Lung (tissue), 12 donors: ENCODE measurements around the gene TMEM244. TPM values are rescaled to one million over a fixed set of nuclear protein-coding genes. Genes with fewer than 3 reads are reported as not detected.
"Not testable (repeated sequence)": the region's sequence is repeated elsewhere in the genome, so short reads cannot be mapped to it uniquely, and the experiment has no call there.

Experiments
- ATAC-seq: fragments of 200-7000 bp; cut with Tn5 transposase; one replicate; pipeline ENCODE4 v1.9.1; 2020; ENCODE audit warnings: moderate number of reproducible peaks; ENCODE audit not compliant: insufficient read depth, low FRiP score
- DNase-seq, 3 donors: peaks; one replicate each; pipeline ENCODE4 v3.0.0-alpha.2; 2013 to 2017
- H3K27ac ChIP-seq, 2 donors: one replicate each; pipeline ENCODE4 v1.5.1; 2013; ENCODE audit warnings: mild to moderate bottlenecking in 2 of 2, moderate library complexity in 2 of 2, control low read depth in 1 of 2, inconsistent platforms in 1 of 2, low read depth in 1 of 2, low read length in 1 of 2
- H3K27me3 ChIP-seq, 3 donors: one replicate each; pipeline ENCODE4 v1.5.1; 2013; ENCODE audit warnings: low read length in 2 of 3; ENCODE audit not compliant: control insufficient read depth in 3 of 3, insufficient read depth in 3 of 3
- H3K36me3 ChIP-seq, 4 donors: one replicate each; pipeline ENCODE4 v1.5.1; 2013; ENCODE audit warnings: low read length in 4 of 4, mild to moderate bottlenecking in 1 of 4, moderate library complexity in 1 of 4; ENCODE audit not compliant: control insufficient read depth in 4 of 4, insufficient read depth in 4 of 4
- H3K4me1 ChIP-seq, 5 donors: one replicate each; pipeline ENCODE4 v1.5.1; 2013; ENCODE audit warnings: low read length in 5 of 5, mild to moderate bottlenecking in 2 of 5, moderate library complexity in 1 of 5; ENCODE audit not compliant: control insufficient read depth in 5 of 5, insufficient read depth in 5 of 5
- H3K4me3 ChIP-seq: one replicate; pipeline ENCODE4 v1.5.1; 2013; ENCODE audit warnings: mild to moderate bottlenecking, control low read depth, moderate library complexity
- H3K9ac ChIP-seq, 2 donors: one replicate each; pipeline ENCODE4 v1.5.1; 2013; ENCODE audit warnings: low read length in 2 of 2, control low read depth in 1 of 2; ENCODE audit not compliant: insufficient read depth in 1 of 2
- H3K9me3 ChIP-seq, 4 donors: one replicate each; pipeline ENCODE4 v1.5.1; 2013; ENCODE audit warnings: low read length in 3 of 4, mild to moderate bottlenecking in 1 of 4, moderate library complexity in 1 of 4; ENCODE audit not compliant: control insufficient read depth in 4 of 4, insufficient read depth in 3 of 4
- WGBS, 2 donors: extraction: QIAGEN DNeasy Blood & Tissue Kit; methylation state at CpG; one replicate each; pipeline ENCODE4 v1.1.7; 2013; 5-methylcytosine and 5-hydroxymethylcytosine counted together
- polyA plus RNA-seq, 2 donors: library from polyadenylated mRNA; stranded (reverse); fragments of 200-250 nt; gene quantifications; one replicate each; pipeline ENCODE4 v1.2.1, GENCODE V29; 2013
- total RNA-seq, 2 donors: library from RNA; depleted of rRNA in 1 of 2; stranded (reverse); fragments of >200 nt in 1 of 2; gene quantifications; one replicate each; pipeline ENCODE4 v1.2.1, GENCODE V29; 2014 to 2021
- TF ChIP-seq, protein P1 (sequence below): IDR thresholded peaks from 2 replicates; pipeline ENCODE4 v1.5.1; 2012; ENCODE audit warnings: mild to moderate bottlenecking; ENCODE audit errors: control extremely low read depth, extremely low read depth
- donor health status: control.
- donor health status: control.
- donor health status: Bipolar disorder and iron deficiency.
- donor health status: healthy.
- donor health status: DM: yes; HTN: yes; CAD: no.

Gene TMEM244
- total and polyA plus RNA-seq, 4 donors, result not detected

DNA sequence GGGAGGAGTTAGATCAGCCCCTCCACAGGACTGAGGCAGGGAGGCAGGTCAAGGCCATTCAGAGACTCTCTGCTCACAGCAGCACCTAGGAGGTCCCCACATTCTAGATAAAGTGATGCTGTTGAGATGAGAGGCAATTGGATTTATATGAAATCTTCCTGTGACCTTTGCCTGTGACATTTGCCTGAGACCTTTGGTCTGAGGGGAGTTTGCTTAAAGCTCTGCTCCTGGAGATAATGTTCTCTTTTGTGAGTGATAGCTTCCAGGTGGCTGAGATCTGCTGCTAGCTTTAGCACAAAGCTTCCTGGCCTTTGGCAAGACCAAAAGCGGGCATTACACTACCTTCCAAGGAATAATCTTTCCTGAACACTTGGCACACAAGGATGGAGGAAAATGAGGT is 43.3 kb downstream of the TMEM244 start:
- Histone ChIP-seq H3K9me3 (no peaks in the 10 kb centered on the region), H3K36me3 (no peaks in the 10 kb centered on the region), H3K27me3 (no peaks in the 10 kb centered on the region), H3K9ac (no peak overlapping the region), H3K27ac (no peak overlapping the region), H3K4me3 (no peak overlapping the region), H3K4me1 (no peaks in the 10 kb centered on the region)
- TF ChIP-seq, protein P1, sequence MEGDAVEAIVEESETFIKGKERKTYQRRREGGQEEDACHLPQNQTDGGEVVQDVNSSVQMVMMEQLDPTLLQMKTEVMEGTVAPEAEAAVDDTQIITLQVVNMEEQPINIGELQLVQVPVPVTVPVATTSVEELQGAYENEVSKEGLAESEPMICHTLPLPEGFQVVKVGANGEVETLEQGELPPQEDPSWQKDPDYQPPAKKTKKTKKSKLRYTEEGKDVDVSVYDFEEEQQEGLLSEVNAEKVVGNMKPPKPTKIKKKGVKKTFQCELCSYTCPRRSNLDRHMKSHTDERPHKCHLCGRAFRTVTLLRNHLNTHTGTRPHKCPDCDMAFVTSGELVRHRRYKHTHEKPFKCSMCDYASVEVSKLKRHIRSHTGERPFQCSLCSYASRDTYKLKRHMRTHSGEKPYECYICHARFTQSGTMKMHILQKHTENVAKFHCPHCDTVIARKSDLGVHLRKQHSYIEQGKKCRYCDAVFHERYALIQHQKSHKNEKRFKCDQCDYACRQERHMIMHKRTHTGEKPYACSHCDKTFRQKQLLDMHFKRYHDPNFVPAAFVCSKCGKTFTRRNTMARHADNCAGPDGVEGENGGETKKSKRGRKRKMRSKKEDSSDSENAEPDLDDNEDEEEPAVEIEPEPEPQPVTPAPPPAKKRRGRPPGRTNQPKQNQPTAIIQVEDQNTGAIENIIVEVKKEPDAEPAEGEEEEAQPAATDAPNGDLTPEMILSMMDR, result no peak
- WGBS, 2 donors, result 91% methylated on average over 1 of the region's 1 CpG
- ATAC-seq (no peak), DNase-seq (no peak)

DNA sequence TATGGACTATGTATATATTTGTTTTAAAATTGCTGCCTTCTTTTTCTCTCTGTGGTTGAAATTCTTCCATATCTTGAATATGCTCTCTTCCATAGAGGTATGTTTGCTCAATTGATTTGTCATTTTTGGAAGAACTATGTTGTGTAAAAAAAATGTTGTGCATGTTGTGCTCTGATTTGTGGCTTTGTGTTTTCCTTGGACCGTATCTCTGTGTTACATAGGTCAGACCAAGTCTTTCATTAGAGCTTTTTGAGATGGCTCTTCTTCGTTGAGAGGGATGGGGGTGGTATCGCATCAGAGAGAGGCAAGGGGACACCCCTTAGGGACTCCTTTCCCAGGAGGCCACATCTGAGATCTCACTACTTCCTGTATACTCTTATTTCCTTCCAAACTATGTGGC is 43.8 kb downstream of the TMEM244 start:
- Histone ChIP-seq H3K27ac (no peak overlapping the region), H3K36me3 (no peaks in the 10 kb centered on the region), H3K27me3 (no peaks in the 10 kb centered on the region), H3K9ac (no peak overlapping the region), H3K4me3 (no peak overlapping the region), H3K4me1 (no peaks in the 10 kb centered on the region), H3K9me3 (no peaks in the 10 kb centered on the region)
- 80 to 88% methylated on average over 3 of the region's 3 CpGs for WGBS, 2 donors
- DNase-seq (no peak), ATAC-seq (no peak)
- TF ChIP-seq, protein P1, result no peak

DNA sequence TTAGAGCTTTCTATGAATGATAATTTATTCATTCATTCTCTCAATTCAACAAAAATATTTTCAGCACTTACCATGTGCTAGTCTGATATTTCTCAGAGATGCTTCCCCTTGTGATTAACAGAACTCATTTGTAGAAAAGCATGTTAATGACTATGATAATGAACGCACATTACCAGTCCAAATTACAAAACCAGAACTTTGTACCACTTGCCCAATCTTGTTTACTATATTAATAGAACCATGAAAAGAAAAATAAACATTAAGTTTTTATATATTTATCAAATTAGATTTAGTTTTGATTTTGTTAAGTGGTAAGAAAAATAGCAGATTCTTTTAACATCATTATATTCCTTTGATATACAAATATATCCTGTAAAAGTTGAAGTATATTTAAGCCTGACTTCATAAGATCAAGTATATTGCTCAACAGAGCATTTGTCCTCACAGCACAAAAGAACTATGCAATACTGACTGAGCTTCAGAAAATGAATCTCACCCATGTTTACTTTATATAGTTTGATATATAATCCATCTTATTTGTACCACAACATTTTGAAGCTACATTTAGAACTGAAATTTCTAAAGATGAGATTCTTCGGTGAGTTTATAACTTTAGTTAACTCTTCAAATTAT is 48.9 kb downstream of the TMEM244 start:
- WGBS, 2 donors, result 85 to 92% methylated on average over 2 of the region's 2 CpGs
- no peak overlapping the region for H3K4me3 ChIP-seq
- no peaks in the 10 kb centered on the region for H3K36me3 ChIP-seq
- ATAC-seq, result no peak
- no peaks in the 10 kb centered on the region for H3K9me3 ChIP-seq
- no peaks in the 10 kb centered on the region for H3K4me1 ChIP-seq
- no peak overlapping the region for H3K27ac ChIP-seq
- no peak overlapping the region for H3K9ac ChIP-seq
- H3K27me3 ChIP-seq, result no peaks in the 10 kb centered on the region
- DNase-seq, result no peak
- TF ChIP-seq, protein P1, result no peak

DNA sequence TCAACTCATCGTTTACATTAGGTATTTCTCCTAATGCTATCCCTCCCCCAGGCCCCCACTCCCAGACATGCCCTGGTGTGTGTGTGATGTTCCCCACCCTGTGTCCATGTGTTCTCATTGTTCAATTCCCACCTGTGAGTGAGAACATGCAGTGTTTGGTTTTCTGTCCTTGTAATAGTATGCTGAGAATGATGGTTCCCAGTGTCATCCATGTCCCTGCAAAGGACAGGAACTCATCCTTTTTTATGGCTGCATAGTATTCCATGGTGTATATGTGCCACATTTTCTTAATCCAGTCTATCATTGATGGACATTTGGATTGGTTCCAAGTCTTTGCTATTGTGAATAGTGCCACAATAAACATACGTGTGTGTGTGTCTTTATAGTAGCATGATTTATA is 54.0 kb downstream of the TMEM244 start:
- not testable (repeated sequence) for H3K27me3 ChIP-seq, H3K4me3 ChIP-seq, DNase-seq, H3K27ac ChIP-seq, H3K4me1 ChIP-seq, H3K36me3 ChIP-seq, H3K9ac ChIP-seq, ATAC-seq, H3K9me3 ChIP-seq
- WGBS, 2 donors, result 88% methylated on average over 2 of the region's 2 CpGs

DNA sequence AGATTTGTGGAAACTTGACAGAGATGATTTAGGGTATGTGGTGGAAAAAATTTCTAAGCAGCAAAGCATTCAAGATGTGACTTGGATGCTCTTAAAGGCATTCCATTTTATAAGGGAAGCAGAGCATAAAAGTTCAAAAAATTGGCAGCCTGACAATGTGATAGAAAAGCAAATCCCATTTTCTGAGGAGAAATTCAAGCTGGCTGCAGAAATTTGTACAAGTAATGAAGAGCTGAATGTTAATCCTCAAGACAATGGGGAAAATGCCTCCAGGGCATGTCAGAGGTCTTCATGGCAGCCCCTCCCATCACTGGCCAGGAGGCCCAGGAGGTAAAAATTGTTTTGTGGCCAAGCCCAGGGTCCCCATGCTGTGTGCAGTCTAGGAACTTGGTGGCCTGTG is 58.2 kb downstream of the TMEM244 start:
- not testable (repeated sequence) for H3K4me1 ChIP-seq, DNase-seq, H3K9ac ChIP-seq, ATAC-seq, H3K4me3 ChIP-seq, H3K36me3 ChIP-seq, H3K9me3 ChIP-seq, H3K27me3 ChIP-seq, H3K27ac ChIP-seq
